ENCODE measurements around the gene PPARG.
"Not testable (repeated sequence)": the region's sequence is repeated elsewhere in the genome, so short reads cannot be mapped to it uniquely, and the experiment has no call there.

The PPARG gene

DNA sequence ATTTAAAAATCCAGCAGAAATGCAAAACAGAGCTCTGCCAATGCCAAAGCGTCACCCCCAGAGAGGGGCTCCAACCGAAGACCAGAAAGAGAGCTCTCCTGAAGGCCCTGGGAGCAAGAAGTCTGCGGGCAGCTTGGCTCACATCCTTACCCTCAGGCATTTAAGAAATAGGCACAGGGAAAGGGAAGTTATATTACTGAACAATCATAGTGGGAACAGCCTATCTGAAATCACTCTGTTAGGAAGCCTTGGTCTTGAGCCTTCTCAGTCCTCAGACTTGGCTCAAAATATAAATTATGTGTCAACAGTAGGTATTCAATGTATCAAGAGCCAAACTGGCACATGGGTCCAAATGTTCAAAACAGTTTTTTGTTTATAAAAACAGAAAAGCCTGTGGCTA, 10.3 kb upstream of the PPARG start:
- in situ Hi-C loops (cut with MboI; ENCODE audit: low sequenced_read_pairs), result no loop called here

GRCh38 chr3:12279591-12280326, 9.1 kb upstream of the PPARG start:
- in situ Hi-C loops (cut with MboI; ENCODE audit: low sequenced_read_pairs), result no loop called here

DNA sequence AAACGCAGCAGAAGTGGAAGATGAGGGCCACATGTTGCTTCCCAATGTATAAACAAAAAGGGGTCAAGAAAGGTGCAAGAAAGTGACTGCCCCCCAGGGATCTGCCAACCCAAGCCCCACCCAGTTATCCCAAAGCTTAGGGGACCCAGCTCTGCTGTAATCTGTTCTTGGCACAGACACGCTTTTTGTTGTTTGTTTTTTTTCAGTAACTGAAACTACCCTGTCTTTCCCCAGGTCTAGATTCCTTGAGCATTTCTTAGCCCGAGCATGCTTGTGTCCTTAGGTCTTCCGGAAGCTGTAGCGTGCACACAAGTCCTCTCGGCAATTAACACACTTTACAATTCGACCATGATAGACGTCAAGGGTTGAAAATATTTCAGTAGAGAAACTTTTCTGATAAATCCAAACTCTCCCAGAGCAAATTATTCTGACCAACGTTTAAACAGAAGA, 8.5 kb upstream of the PPARG start:
- in situ Hi-C loops (cut with MboI; ENCODE audit: low sequenced_read_pairs), result no loop called here

- in situ Hi-C loops (cut with MboI; ENCODE audit: low sequenced_read_pairs), result no loop called here
These were observed 4.3 kb upstream of the PPARG start for GRCh38 chr3:12284591-12284990.

- in situ Hi-C loops (cut with MboI; ENCODE audit: low sequenced_read_pairs), result no loop called here
These were observed 3.8 kb upstream of the PPARG start for GRCh38 chr3:12285003-12285555.

GRCh38 chr3:12285779-12286178, 3.1 kb upstream of the PPARG start:
- in situ Hi-C loops (cut with MboI; ENCODE audit: low sequenced_read_pairs), result not testable (repeated sequence)

- in situ Hi-C loops (cut with MboI; ENCODE audit: low sequenced_read_pairs), result no loop called here
These were observed 2.4 kb upstream of the PPARG start for GRCh38 chr3:12286504-12286903.

GRCh38 chr3:12286927-12287726, 1.7 kb upstream of the PPARG start:
- in situ Hi-C loops (cut with MboI; ENCODE audit: low sequenced_read_pairs), result no loop called here

GRCh38 chr3:12287727-12288181, 1.1 kb upstream of the PPARG start:
- in situ Hi-C loops (cut with MboI; ENCODE audit: low sequenced_read_pairs), result no loop called here

GRCh38 chr3:12289524-12289923, 654 bp downstream of the PPARG start:
- in situ Hi-C loops (cut with MboI; ENCODE audit: low sequenced_read_pairs), result no loop called here

DNA sequence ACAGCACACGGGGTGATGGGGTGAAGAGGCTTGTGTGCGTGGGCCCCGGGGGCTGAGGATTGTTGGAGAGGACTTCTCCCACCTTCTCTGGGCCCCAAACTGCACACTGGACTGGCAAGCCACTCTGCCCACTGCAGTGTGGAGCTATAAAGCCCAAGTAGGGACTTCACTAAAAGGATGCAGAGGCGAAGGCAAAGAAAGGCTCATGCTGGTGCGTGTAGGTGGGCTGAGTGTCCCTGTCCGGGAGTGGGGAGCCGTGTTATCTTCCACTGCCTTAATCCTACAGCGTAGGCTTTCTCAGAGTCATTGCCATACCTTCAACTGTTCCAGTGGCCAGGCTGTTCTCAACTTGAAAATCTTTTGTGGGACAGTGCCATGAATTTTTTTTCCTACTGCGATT, 3.9 kb downstream of the PPARG start:
- in situ Hi-C loops (cut with MboI; ENCODE audit: low sequenced_read_pairs), result no loop called here

DNA sequence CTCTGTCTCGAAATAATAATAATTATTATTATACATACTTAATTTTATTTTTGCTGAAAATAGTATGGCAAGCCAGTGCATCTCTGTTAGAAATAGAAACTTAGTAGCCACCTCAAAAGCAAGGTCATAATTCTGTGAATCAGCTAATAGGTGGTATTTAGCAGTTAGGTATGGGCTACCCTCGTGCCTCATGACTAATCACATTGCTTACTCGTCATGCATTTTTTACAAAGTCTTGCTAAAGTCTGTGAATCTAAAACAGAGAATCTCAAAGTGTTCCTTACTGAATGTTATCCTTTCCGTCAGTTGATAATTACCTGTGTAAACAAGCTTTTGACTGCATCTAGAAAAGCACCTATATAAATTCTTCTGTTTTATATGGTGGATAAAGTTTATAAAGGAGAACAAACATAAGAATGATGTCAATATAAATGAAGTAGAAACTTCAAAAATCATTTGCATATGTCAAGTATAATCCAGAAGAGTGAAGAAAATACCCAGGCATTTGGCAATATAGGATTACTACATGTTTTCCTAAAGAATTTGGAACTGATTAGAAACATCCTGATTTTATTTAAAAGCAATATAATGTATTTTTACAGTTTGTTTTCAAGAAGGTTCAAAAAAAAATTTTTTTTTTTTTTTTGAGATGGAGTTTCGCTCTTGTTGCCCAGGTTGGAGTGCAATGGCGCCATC, 6.2 kb downstream of the PPARG start:
- in situ Hi-C loops (cut with MboI; ENCODE audit: low sequenced_read_pairs), result no loop called here

- in situ Hi-C loops (cut with MboI; ENCODE audit: low sequenced_read_pairs), result no loop called here
These were observed 7.6 kb downstream of the PPARG start for GRCh38 chr3:12296511-12296910.

DNA sequence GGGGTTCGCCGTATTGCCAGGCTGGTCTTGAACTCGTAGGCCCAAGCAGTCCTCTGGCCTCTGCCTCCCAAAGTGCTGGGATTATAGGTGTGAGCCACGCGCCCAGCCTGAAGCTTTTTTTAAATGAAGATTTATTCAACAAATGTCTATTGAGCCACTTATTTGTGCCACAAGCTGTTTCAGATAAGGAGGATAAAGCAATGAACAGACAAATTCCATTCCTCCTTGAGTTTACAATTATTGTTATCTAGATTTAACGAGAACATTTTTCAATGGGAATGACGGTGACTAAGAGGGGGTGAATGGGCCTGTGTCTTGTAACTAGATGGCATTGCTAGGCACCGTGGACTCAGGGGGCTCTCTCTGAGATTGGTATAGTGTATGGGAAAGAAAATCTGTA, 10.2 kb downstream of the PPARG start:
- in situ Hi-C loops (cut with MboI; ENCODE audit: low sequenced_read_pairs), result no loop called here

GRCh38 chr3:12300137-12300536, 11.3 kb downstream of the PPARG start:
- in situ Hi-C loops (cut with MboI; ENCODE audit: low sequenced_read_pairs), result no loop called here

- in situ Hi-C loops (cut with MboI; ENCODE audit: low sequenced_read_pairs), result no loop called here
These were observed 12.2 kb downstream of the PPARG start for GRCh38 chr3:12301031-12301430.

DNA sequence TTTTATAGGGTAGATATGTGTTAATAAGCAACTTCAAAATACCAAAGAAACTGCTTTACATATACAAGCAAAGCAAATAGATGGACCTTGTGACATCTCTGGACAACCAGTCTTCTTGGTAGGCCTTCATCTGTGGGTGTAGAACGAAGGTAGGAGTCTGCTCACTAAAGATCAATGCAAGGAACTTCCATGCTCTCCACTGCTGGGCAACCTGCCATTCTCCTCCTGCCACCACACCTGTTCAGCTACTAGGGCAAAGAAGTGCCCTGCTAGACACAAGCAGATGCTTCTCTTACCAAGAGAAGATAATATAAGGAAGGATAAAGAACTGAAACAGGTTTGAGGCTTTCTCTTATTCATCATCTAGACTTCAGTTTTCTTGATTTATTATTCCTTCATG, 12.6 kb downstream of the PPARG start:
- in situ Hi-C loops (cut with MboI; ENCODE audit: low sequenced_read_pairs), result no loop called here

DNA sequence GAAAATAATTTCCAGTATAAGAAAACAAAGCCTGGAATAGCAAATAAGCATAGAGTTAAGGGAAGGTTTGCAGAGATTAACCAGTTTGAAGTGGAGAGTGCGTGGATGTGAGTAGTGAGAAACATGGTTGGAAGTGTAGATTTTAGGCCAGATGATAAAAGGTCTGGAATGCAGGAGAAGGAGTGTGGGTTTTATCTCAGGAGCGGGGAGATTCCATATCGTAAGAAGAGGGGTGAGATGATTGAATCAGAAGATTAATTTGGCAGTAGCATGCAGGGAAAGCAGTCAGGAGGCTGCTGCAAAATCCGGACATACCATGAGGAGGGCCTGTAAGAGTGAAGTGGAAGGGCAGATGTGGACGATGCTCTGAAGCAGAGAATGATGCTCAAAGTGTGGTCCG, 13.7 kb downstream of the PPARG start:
- in situ Hi-C loops (cut with MboI; ENCODE audit: low sequenced_read_pairs), result no loop called here

DNA sequence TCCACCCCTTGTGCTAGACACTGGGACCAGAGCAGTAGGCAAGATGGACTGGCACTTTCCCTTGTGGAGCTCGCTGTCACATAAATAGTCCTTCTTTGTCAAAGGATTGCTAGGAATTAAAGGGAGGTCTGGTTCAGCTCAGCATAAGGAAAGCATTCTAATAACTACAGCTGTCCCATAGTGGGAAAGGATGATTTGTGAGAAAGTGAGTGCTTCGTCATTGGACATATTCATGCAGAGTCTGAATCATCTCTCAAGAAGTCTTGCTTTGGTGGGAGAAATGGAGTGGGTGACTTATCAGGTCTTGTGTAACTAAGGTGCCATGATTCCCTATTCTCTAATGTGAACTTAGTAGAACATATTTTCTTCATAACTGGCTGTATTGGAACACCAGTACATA, 14.7 kb downstream of the PPARG start:
- in situ Hi-C loops (cut with MboI; ENCODE audit: low sequenced_read_pairs), result no loop called here

- in situ Hi-C loops (cut with MboI; ENCODE audit: low sequenced_read_pairs), result no loop called here
These were observed 15.1 kb downstream of the PPARG start for GRCh38 chr3:12303993-12304392.

DNA sequence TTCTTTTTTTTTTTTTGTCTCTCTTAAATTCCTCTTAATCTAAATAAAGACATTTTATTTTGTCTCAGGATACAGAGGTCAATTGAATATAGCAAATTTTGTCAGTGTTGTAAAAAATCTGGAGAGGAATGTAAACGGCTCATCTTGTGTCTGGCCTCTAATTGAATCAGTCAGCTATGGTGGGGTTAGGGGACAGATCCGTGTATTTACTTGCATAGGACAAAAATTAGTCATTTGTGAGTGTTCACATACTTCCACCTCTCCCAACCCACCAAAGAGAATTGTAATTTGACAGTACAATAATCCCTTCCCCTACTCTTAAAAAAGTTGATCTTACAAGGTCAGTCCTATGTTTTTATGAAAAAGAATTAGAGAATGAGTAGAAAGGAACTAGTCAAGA, 18.3 kb downstream of the PPARG start:
- in situ Hi-C loops (cut with MboI; ENCODE audit: low sequenced_read_pairs), result no loop called here
